Esophagus (tissue), 2 donors: ENCODE measurements around the gene TRIM69. TPM values are rescaled to one million over a fixed set of nuclear protein-coding genes. Genes with fewer than 3 reads are reported as not detected.

Source experiments
- polyA plus RNA-seq, 2 donors: library from polyadenylated mRNA; stranded (reverse); fragments of 200-250 nt; gene quantifications; one replicate each; pipeline ENCODE4 v1.2.3, GENCODE V29; 2013
- donor health status: healthy with polysubstance abuse.
- donor health status: Bipolar disorder and iron deficiency.

Gene TRIM69
- polyA plus RNA-seq, 2 donors, result 9.4 to 11.1 TPM

Other genes starting within 250 kb of the TRIM69 start
- 10 to 100 TPM; 34.4 to 58.4 TPM for gene EIF3J, start 199.4 kb upstream of the TRIM69 start, polyA plus RNA-seq
- gene SPG11, start 72.9 kb upstream of the TRIM69 start, polyA plus RNA-seq, result 10 to 100 TPM; 23.5 to 29.4 TPM
- under 1 TPM; 0.33 to 0.84 TPM for gene PATL2, start 25.2 kb upstream of the TRIM69 start, polyA plus RNA-seq
- 1,000 to 10,000 TPM in 1 of 2 donors, 100 to 1,000 TPM in 1; 499 to 1,202 TPM for gene B2M, start 25.0 kb upstream of the TRIM69 start, polyA plus RNA-seq
- not detected for gene TERB2, start 220.2 kb downstream of the TRIM69 start, polyA plus RNA-seq